Measurements from ENCODE around the gene KCNIP4.

Gene KCNIP4

DNA sequence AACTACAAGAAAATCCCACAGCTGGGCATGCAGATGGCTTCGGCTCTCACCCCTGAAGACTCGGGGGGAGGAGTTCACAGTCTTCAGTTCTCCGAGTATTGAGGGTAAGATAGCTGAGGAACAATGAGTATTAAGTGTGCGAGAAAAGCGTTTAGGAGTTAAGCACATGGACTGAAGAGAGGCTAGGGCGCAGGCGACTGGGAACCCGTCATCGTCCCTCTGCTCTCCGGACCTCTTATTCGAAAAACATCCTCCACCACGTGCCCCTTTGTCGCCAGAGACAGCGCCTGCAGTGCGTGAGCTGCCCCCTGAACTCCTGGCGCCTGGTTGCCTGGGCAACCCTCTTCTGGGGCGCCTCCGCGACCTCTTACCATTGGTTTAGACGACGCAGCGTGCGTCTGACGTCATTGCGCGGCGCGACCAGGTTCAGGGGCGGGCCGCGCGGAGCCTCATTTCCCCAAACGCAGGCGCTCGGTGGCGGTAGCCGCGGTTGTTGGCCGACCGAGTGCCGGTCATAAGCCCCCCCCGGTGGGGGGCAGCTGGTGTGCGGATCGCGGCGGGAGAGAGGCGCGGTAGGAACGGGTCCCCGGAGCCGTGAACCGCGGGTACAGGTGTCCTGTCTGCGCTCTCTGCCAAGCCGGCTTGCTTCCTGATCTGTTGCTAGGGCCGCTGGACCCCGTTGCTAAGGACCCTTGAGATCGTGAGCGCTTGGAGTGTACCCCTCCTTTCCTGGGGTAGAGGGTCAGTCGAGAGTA, 1248.4 kb downstream of the KCNIP4 start, which contains the start of gene PACRGL:
Gene PACRGL, plus strand, starts transcription at position 452 of the 755 bp plus-strand sequence. CDS start 4,024 bp downstream, outside the sequence.
- peak; percentile 88 for DNase-seq

- no peak for DNase-seq
These were observed 1249.8 kb downstream of the KCNIP4 start for GRCh38 chr4:20698820-20699219.

GRCh38 chr4:20698382-20698781, 1250.2 kb downstream of the KCNIP4 start:
- DNase-seq, result no peak

GRCh38 chr4:20696815-20697214, 1251.8 kb downstream of the KCNIP4 start:
- DNase-seq, result no peak

DNA sequence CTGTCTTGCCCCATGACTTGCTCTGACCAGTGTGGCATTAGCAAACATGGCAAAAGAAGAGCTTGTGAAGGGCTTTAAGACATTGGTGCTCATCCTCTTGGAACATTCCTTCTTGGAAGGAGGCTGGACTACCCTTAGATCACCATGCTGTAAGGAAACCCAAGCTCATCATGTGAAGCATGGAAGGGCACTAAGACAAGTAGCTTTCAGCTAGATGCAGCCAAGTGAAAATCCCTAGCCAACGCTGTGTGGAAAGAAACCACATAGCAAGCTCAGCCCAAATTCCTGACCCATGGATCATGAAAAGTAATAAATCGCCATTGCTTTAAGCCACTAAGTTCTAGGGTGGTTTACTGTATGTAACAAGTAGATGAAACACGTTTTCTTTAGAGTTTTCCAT, 1260.7 kb downstream of the KCNIP4 start:
- no peak for DNase-seq

GRCh38 chr4:20684852-20685763, 1263.5 kb downstream of the KCNIP4 start:
- DNase-seq, result no peak

GRCh38 chr4:20683766-20684165, 1264.8 kb downstream of the KCNIP4 start:
- no peak for DNase-seq

DNA sequence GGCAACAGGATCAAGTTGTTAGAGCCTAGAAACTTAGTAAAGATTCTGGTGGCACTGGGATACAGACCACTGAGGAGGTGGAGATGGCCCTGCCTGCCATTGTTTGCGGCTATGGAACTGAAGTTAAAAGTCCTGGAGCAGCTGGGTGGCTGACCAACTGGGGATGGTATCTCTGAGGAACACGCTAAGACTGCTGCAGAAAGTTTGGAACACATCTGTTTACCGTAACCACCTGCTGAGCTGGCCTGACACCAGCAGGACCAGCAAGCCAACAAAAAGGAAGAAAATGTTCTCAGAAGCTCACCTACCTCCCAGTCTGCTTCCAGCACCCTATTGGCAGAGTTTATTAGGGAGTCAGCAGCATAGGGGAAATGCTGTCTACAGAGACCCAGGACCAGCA, 1265.7 kb downstream of the KCNIP4 start:
- no peak for DNase-seq

DNA sequence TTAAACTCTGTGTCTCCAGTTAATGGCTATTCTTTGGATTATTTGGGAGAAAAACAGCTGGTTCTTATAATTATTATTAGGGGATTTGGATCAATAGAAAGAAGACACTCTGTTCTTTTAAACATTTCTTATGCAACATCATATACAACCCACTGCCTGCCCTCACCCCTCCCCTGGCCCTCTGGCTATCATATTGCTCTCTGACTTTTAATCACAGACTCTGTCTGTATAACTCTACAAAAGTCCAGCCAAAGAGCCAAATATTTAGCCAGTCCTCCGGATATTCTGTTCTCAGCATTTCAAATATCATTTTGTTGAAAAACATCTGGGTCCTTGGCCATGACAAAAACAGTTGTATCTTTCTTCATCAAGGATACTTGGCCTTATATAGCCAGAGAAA, 1267.3 kb downstream of the KCNIP4 start:
- DNase-seq, result no peak

GRCh38 chr4:20680736-20681135, 1267.8 kb downstream of the KCNIP4 start:
- no peak for DNase-seq

DNA sequence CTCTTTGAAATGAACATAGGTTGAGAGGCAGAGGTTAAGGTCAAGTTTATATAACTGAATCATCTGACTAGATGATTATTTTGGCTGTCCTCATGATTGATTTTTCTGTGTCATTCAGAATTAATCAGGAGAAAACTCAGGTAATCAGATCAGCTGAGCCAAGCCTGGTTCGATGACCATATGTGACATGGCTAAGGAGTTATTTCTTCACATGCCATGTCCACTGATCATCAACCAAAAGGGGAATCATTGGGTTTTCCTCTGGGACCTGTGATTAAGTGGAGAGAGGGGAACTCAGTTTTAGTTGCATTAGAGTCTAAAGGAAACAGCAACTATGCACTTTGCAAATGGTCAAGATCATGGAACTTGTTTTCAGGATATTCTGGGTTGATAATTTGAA, 1268.6 kb downstream of the KCNIP4 start:
- no peak for DNase-seq

Data from T-helper 9 cell (primary cell).